Mucosa of stomach (tissue), 1 donor: ENCODE measurements around the gene CALCOCO2.
"Not testable (repeated sequence)": the region's sequence is repeated elsewhere in the genome, so short reads cannot be mapped to it uniquely, and the experiment has no call there.

ENCODE experiments used
- H3K27me3 ChIP-seq: one replicate; pipeline ENCODE4 v1.7.0; 2013; ENCODE audit warnings: mild to moderate bottlenecking, low read length; ENCODE audit not compliant: control insufficient read depth, insufficient read depth
- H3K36me3 ChIP-seq: one replicate; pipeline ENCODE4 v1.7.0; 2013; ENCODE audit warnings: low read length; ENCODE audit not compliant: control insufficient read depth, insufficient read depth
- H3K4me1 ChIP-seq: one replicate; pipeline ENCODE4 v1.7.0; 2013; ENCODE audit warnings: mild to moderate bottlenecking, low read length; ENCODE audit not compliant: control insufficient read depth, insufficient read depth
- H3K4me3 ChIP-seq: one replicate; pipeline ENCODE4 v1.7.0; 2013; ENCODE audit warnings: low read length
- H3K9ac ChIP-seq: one replicate; pipeline ENCODE4 v1.7.0; 2013; ENCODE audit warnings: mild to moderate bottlenecking, low read length, moderate library complexity
- H3K9me3 ChIP-seq: one replicate; pipeline ENCODE4 v1.7.0; 2013; ENCODE audit warnings: mild to moderate bottlenecking, low read length, moderate library complexity; ENCODE audit not compliant: control insufficient read depth
- donor health status: Pancreatic carcinoma.

CALCOCO2 gene

GRCh38 chr17:48830840-48831548 is at the start of gene CALCOCO2:
CALCOCO2 (plus strand) TSS chr17:48831035; CDS start chr17:48841708, 10,673 bp downstream.
- Histone ChIP-seq H3K4me1 (peaks cover 34% of the 10 kb centered on the region), H3K9ac (peak within 1 kb of the TSS; percentile 97), H3K4me3 (peak within 1 kb of the TSS; percentile 83)

GRCh38 chr17:48787828-48788227 is 43.0 kb upstream of the CALCOCO2 start:
- H3K4me1 ChIP-seq: peaks cover 18% of the 10 kb centered on the region
- no peak overlapping the region for H3K4me3 ChIP-seq
- H3K9me3 ChIP-seq: no peaks in the 10 kb centered on the region
- H3K27me3 ChIP-seq: peaks cover 14% of the 10 kb centered on the region
- H3K9ac ChIP-seq: no peak overlapping the region
- no peaks in the 10 kb centered on the region for H3K36me3 ChIP-seq

More at GRCh38 chr17:48830840-48831548, at the start of gene CALCOCO2:
- Histone ChIP-seq H3K9me3 (no peaks in the 10 kb centered on the region), H3K27me3 (no peaks in the 10 kb centered on the region), H3K36me3 (no peaks in the 10 kb centered on the region)

GRCh38 chr17:48790607-48791127 is 40.2 kb upstream of the CALCOCO2 start:
- H3K9ac ChIP-seq: no peak overlapping the region
- peaks cover 14% of the 10 kb centered on the region for H3K27me3 ChIP-seq
- H3K4me3 ChIP-seq: no peak overlapping the region
- no peaks in the 10 kb centered on the region for H3K9me3 ChIP-seq
- no peaks in the 10 kb centered on the region for H3K36me3 ChIP-seq
- peaks cover 22% of the 10 kb centered on the region for H3K4me1 ChIP-seq

GRCh38 chr17:48791128-48792032 is 39.5 kb upstream of the CALCOCO2 start:
- Histone ChIP-seq H3K9me3 (no peaks in the 10 kb centered on the region), H3K36me3 (no peaks in the 10 kb centered on the region), H3K4me1 (peaks cover 29% of the 10 kb centered on the region), H3K9ac (peak overlapping the region; percentile 12), H3K4me3 (peak overlapping the region; percentile 14), H3K27me3 (peaks cover 10% of the 10 kb centered on the region)

- H3K36me3 ChIP-seq: no peaks in the 10 kb centered on the region
- H3K4me3 ChIP-seq: no peak overlapping the region
- peaks cover 8% of the 10 kb centered on the region for H3K27me3 ChIP-seq
- H3K9ac ChIP-seq: no peak overlapping the region
- H3K4me1 ChIP-seq: peaks cover 35% of the 10 kb centered on the region
- H3K9me3 ChIP-seq: no peaks in the 10 kb centered on the region
Measured at GRCh38 chr17:48792033-48792798, 38.6 kb upstream of the CALCOCO2 start.

- H3K4me1 ChIP-seq: peaks cover 46% of the 10 kb centered on the region
- H3K4me3 ChIP-seq: no peak overlapping the region
- H3K36me3 ChIP-seq: no peaks in the 10 kb centered on the region
- no peaks in the 10 kb centered on the region for H3K9me3 ChIP-seq
- H3K27me3 ChIP-seq: no peaks in the 10 kb centered on the region
- H3K9ac ChIP-seq: no peak overlapping the region
Measured at GRCh38 chr17:48795444-48796162, 35.2 kb upstream of the CALCOCO2 start.

- H3K4me3 ChIP-seq, H3K27me3 ChIP-seq, H3K36me3 ChIP-seq, H3K9me3 ChIP-seq, H3K9ac ChIP-seq: not testable (repeated sequence)
- H3K4me1 ChIP-seq: peaks cover 45% of the 10 kb centered on the region
Measured at GRCh38 chr17:48796163-48796522, 34.7 kb upstream of the CALCOCO2 start.

GRCh38 chr17:48799069-48799723 is 31.6 kb upstream of the CALCOCO2 start:
- H3K36me3 ChIP-seq: no peaks in the 10 kb centered on the region
- H3K4me1 ChIP-seq: peaks cover 45% of the 10 kb centered on the region
- no peak overlapping the region for H3K9ac ChIP-seq
- no peak overlapping the region for H3K4me3 ChIP-seq
- H3K27me3 ChIP-seq: no peaks in the 10 kb centered on the region
- H3K9me3 ChIP-seq: no peaks in the 10 kb centered on the region

- Histone ChIP-seq H3K4me1 (peaks cover 40% of the 10 kb centered on the region), H3K4me3 (no peak overlapping the region), H3K27me3 (no peaks in the 10 kb centered on the region), H3K9ac (no peak overlapping the region), H3K36me3 (no peaks in the 10 kb centered on the region), H3K9me3 (no peaks in the 10 kb centered on the region)
Measured at GRCh38 chr17:48800626-48801217, 30.1 kb upstream of the CALCOCO2 start.

GRCh38 chr17:48804936-48805411 is 25.9 kb upstream of the CALCOCO2 start:
- Histone ChIP-seq H3K9me3 (no peaks in the 10 kb centered on the region), H3K9ac (no peak overlapping the region), H3K4me1 (peaks cover 34% of the 10 kb centered on the region), H3K36me3 (no peaks in the 10 kb centered on the region), H3K27me3 (no peaks in the 10 kb centered on the region), H3K4me3 (no peak overlapping the region)
